Mesothelial cell of epicardium (in vitro differentiated cells): Measurements from ENCODE around the gene TFF3. TPM values are rescaled to one million over a fixed set of nuclear protein-coding genes. Genes with fewer than 3 reads are reported as not detected.

Source experiments
- DNase-seq, 2 experiments: peaks; one replicate each; pipeline ENCODE4 v3.0.0; 2021; ENCODE audit warnings: low spot score in 2 of 2; ENCODE audit not compliant: unreplicated experiment in 2 of 2
- H3K27ac Mint-ChIP-seq: 2 replicates; pipeline ENCODE4 v1.8.0; 2021; ENCODE audit warnings: mixed read lengths
- H3K27me3 Mint-ChIP-seq: 2 replicates; pipeline ENCODE4 v1.8.0; 2021; ENCODE audit warnings: low read depth, mixed read lengths
- H3K36me3 Mint-ChIP-seq: 2 replicates; pipeline ENCODE4 v1.8.0; 2021; ENCODE audit warnings: mixed read lengths
- H3K4me1 Mint-ChIP-seq: 2 replicates; pipeline ENCODE4 v1.8.0; 2021; ENCODE audit warnings: mixed read lengths
- H3K4me3 Mint-ChIP-seq: 2 replicates; pipeline ENCODE4 v1.8.0; 2021; ENCODE audit warnings: mild to moderate bottlenecking, moderate library complexity, mixed read lengths
- H3K9me3 Mint-ChIP-seq: 2 replicates; pipeline ENCODE4 v1.8.0; 2021; ENCODE audit warnings: mixed read lengths
- CTCF ChIP-seq: fragments of 200-600 bp; sonication (generic); IDR thresholded peaks from one replicate; pipeline ENCODE4 v1.5.0; 2021; ENCODE audit warnings: antibody characterized with exemption; ENCODE audit not compliant: unreplicated experiment
- total RNA-seq: library from RNA; stranded (reverse); gene quantifications from 3 replicates; pipeline ENCODE4 v1.2.1, GENCODE V29; 2021

TFF3 gene
- total RNA-seq, 1 donor from 2014 or later = not detected

DNA sequence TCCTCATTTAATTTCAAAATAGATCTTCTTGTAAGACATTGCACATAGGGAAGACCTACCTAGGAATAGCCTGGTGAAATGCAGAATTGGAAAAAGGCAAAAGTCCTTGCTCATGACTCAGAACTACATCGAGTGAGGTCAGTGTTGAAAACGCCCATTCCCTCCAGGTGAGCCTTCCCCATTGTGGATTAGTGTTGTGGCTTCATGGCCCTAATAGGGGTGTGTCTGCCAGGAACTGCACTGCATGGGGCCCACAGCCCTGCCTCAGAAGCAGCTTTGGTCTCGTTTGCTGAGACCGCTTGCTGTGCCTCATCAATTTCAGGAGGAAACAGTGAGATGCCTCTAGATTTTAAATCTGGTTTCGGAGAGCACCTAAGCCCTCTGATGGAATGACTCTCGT lies 17.0 kb downstream of the TFF3 start:
- Mint-ChIP-seq H3K4me3 (no peak overlapping the region), H3K4me1 (peaks cover 9% of the 10 kb centered on the region), H3K27me3 (peaks cover 47% of the 10 kb centered on the region), H3K27ac (no peak overlapping the region), H3K9me3 (no peaks in the 10 kb centered on the region), H3K36me3 (peaks cover 1% of the 10 kb centered on the region)
- TF ChIP-seq CTCF = no peak
- DNase-seq = no peak

GRCh38 chr21:42297377-42297776 lies 17.8 kb downstream of the TFF3 start:
- Mint-ChIP-seq H3K4me3 (no peak overlapping the region), H3K9me3 (no peaks in the 10 kb centered on the region), H3K4me1 (peaks cover 9% of the 10 kb centered on the region), H3K36me3 (peaks cover 1% of the 10 kb centered on the region), H3K27ac (no peak overlapping the region), H3K27me3 (peaks cover 47% of the 10 kb centered on the region)
- DNase-seq = no peak
- TF ChIP-seq CTCF = no peak

DNA sequence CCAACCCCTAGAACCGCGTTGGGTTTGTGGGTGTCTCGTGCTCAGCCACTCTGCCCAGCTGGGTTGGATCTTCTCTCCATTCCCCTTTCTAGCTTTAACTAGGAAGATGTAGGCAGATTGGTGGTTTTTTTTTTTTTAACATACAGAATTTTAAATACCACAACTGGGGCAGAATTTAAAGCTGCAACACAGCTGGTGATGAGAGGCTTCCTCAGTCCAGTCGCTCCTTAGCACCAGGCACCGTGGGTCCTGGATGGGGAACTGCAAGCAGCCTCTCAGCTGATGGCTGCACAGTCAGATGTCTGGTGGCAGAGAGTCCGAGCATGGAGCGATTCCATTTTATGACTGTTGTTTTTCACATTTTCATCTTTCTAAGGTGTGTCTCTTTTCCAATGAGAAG lies 18.7 kb downstream of the TFF3 start:
- TF ChIP-seq CTCF = no peak
- DNase-seq = no peak
- Mint-ChIP-seq H3K27me3 (peaks cover 47% of the 10 kb centered on the region), H3K4me3 (no peak overlapping the region), H3K36me3 (peaks cover 1% of the 10 kb centered on the region), H3K9me3 (no peaks in the 10 kb centered on the region), H3K27ac (no peak overlapping the region), H3K4me1 (peaks cover 9% of the 10 kb centered on the region)

DNA sequence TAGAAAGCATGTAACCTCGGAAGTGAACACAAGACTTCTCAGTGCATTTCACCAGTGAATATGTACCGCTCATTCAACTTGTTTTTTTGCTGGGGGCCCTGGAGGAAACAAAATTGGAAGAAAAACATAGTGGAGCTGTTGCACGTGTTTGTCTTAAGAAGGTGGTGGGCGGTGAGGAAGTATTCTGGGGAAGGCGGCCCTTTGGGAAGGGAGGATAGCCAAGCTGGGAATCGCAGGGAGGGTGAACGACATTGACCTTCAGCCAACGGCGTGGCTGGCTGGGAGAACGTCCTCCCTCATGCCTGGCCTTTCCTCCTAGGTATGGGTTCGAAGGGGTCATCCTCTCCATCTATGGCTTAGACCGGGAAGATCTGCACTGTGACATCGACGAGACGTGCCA lies 19.4 kb downstream of the TFF3 start:
- Mint-ChIP-seq H3K4me3 (no peak overlapping the region), H3K36me3 (peaks cover 1% of the 10 kb centered on the region), H3K4me1 (peaks cover 9% of the 10 kb centered on the region), H3K27me3 (peaks cover 43% of the 10 kb centered on the region), H3K27ac (no peak overlapping the region), H3K9me3 (no peaks in the 10 kb centered on the region)
- no peak for DNase-seq
- TF ChIP-seq CTCF = no peak

DNA sequence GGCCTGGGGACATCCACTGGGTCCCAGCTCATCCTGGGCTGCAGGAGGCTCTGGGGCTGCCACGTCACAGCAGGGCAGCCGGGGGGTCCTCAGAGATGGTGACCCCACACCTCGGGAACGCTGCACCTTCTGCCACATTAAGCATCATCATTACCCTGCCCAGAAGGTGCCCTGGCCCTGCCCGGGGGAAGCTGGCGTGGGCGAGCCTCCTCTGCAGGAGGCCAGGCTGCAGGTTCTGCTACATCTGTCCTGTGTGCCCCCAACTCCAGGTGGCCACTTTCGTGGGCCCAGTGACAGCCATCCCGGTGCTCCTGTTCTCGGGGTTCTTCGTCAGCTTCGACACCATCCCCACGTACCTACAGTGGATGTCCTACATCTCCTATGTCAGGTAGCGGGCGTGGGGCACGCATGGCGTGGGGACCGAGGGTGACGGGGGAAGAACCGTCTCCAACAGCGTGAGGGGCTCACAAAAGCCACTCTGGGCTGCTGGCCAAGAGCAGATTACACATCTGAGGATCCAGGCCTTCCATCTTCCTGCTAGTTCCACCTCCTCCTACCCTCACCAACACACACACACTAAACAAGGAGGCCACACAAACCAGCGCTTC lies 20.8 kb downstream of the TFF3 start:
- H3K36me3 Mint-ChIP-seq = peaks cover 1% of the 10 kb centered on the region

More for the DNA sequence above, 20.8 kb downstream of the TFF3 start:
- H3K4me3 Mint-ChIP-seq = no peak overlapping the region
- no peaks in the 10 kb centered on the region for H3K9me3 Mint-ChIP-seq
- no peak for DNase-seq
- H3K27ac Mint-ChIP-seq = no peak overlapping the region
- no peak for TF ChIP-seq CTCF
- H3K27me3 Mint-ChIP-seq = peaks cover 41% of the 10 kb centered on the region
- H3K4me1 Mint-ChIP-seq = peaks cover 9% of the 10 kb centered on the region
